A549 (cell line): Measurements from ENCODE around the gene XPO1. TPM values are rescaled to one million over a fixed set of nuclear protein-coding genes. Genes with fewer than 3 reads are reported as not detected.

Source experiments
- ATAC-seq, 2 experiments: fragments of 200-7000 bp in 1 of 2; fragments of >200 bp in 1 of 2; cut with Nextera tagmentation in 1 of 2; cut with Tn5 transposase in 1 of 2; 3 replicates each; pipeline versions ENCODE4 v1.8.0 to v1.9.1; 2018 to 2020; ENCODE audit warnings: mild to moderate bottlenecking in 1 of 2, moderate library complexity in 1 of 2
- CTCF ChIA-PET: fragments of 300-600 bp; sonication (Branson Sonifier 250); formaldehyde crosslinking; extraction: SDS; loops from one replicate; lab custom pipeline; 2021; ENCODE audit warnings: antibody characterized with exemption, inconsistent platforms; lab: Yijun Ruan, JAX
- POLR2A ChIA-PET: fragments of 350-600 bp; formaldehyde crosslinking; extraction: SDS; loops from one replicate; lab custom pipeline; 2021; ENCODE audit warnings: antibody characterized with exemption, inconsistent platforms; lab: Yijun Ruan, JAX
- DNase-seq, 2 experiments: peaks; one replicate each; pipeline versions ENCODE4 v3.0.0 to v3.0.0-alpha.2; 2011 to 2016; ENCODE audit warnings: low read depth in 1 of 2, low spot score in 1 of 2
- FAIRE-seq: peaks from 2 replicates; lab custom pipeline; 2011; peaks lifted over from hg19 to GRCh38; lab: Jason Lieb, UNC
- H3K27ac ChIP-seq, 2 experiments: fragments of >200 bp; sonication (Bioruptor Twin); formaldehyde crosslinking; 3 replicates each; pipeline ENCODE4 v1.5.1; 2016 to 2017
- H3K4me1 ChIP-seq: fragments of >200 bp; sonication (Bioruptor Twin); formaldehyde crosslinking; 3 replicates; pipeline ENCODE4 v1.6.1; 2016
- H3K4me2 ChIP-seq: fragments of >200 bp; sonication (Bioruptor Twin); formaldehyde crosslinking; 3 replicates; pipeline ENCODE4 v1.6.1; 2016
- H3K4me3 ChIP-seq: fragments of >200 bp; sonication (Bioruptor Twin); formaldehyde crosslinking; 3 replicates; pipeline ENCODE4 v1.5.1; 2016
- H3K9me3 ChIP-seq: fragments of >200 bp; sonication (Bioruptor Twin); formaldehyde crosslinking; 3 replicates; pipeline ENCODE4 v1.6.1; 2016
- CEBPB ChIP-seq, 2 experiments: fragments of >200 bp in 1 of 2; sonication (Bioruptor Twin) in 1 of 2; formaldehyde crosslinking in 1 of 2; IDR thresholded peaks; 2 replicates each; pipeline ENCODE4 v1.6.1; 2012 to 2016
- CHD2 ChIP-seq: fragments of 150-350 bp; IDR thresholded peaks from 2 replicates; pipeline ENCODE4 v1.6.1; 2014; ENCODE audit warnings: low read length; ENCODE audit not compliant: partially characterized antibody
- CHD4 ChIP-seq: fragments of 200-600 bp; sonication (generic); IDR thresholded peaks from 2 replicates; pipeline ENCODE4 v1.6.1; 2016; ENCODE audit warnings: antibody characterized with exemption, mild to moderate bottlenecking, borderline replicate concordance
- EHMT2 ChIP-seq: fragments of 200-600 bp; sonication (generic); IDR thresholded peaks from 2 replicates; pipeline ENCODE4 v1.6.1; 2016; ENCODE audit warnings: antibody characterized with exemption, low read depth, mild to moderate bottlenecking, moderate library complexity
- ESRRA ChIP-seq: fragments of 150-350 bp; IDR thresholded peaks from 2 replicates; pipeline ENCODE4 v1.6.1; 2014; ENCODE audit warnings: mild to moderate bottlenecking, low read length, borderline replicate concordance
- FOSB ChIP-seq: fragments of 250-450 bp; sonication (Bioruptor Pico); IDR thresholded peaks from 2 replicates; pipeline ENCODE4 v1.5.0; 2020; ENCODE audit warnings: mild to moderate bottlenecking, moderate library complexity
- FOXS1 ChIP-seq: fragments of 250-450 bp; sonication (Bioruptor Pico); IDR thresholded peaks from 2 replicates; pipeline ENCODE4 v1.5.0; 2020; ENCODE audit warnings: mild to moderate bottlenecking, moderate library complexity
- GATA3 ChIP-seq: IDR thresholded peaks from 2 replicates; pipeline ENCODE4 v1.6.1; 2012; ENCODE audit warnings: borderline replicate concordance
- HOXA7 ChIP-seq: fragments of 250-450 bp; sonication (Bioruptor Pico); IDR thresholded peaks from 2 replicates; pipeline ENCODE4 v1.5.0; 2020; ENCODE audit warnings: mild to moderate bottlenecking, moderate library complexity
- HOXB5 ChIP-seq: fragments of 250-450 bp; sonication (Bioruptor Pico); IDR thresholded peaks from 2 replicates; pipeline ENCODE4 v1.5.0; 2020; ENCODE audit warnings: mild to moderate bottlenecking, moderate library complexity
- JUN ChIP-seq, 2 experiments: fragments of >200 bp; sonication (Bioruptor Twin); formaldehyde crosslinking; IDR thresholded peaks; 2 replicates in 1 of 2; 3 replicates in 1 of 2; pipeline ENCODE4 v1.6.1; 2016 to 2017
- JUNB ChIP-seq: fragments of >200 bp; sonication (Bioruptor Twin); formaldehyde crosslinking; IDR thresholded peaks from 2 replicates; pipeline ENCODE4 v1.6.1; 2016
- KDM5A ChIP-seq: fragments of 200-600 bp; sonication (generic); IDR thresholded peaks from 2 replicates; pipeline ENCODE4 v1.6.1; 2016; ENCODE audit warnings: antibody characterized with exemption, mild to moderate bottlenecking
- MAFK ChIP-seq: fragments of 450-650 bp; IDR thresholded peaks from 2 replicates; pipeline ENCODE4 v1.6.1; 2014; ENCODE audit not compliant: partially characterized antibody
- POLR2A ChIP-seq: IDR thresholded peaks from 2 replicates; pipeline ENCODE4 v1.6.1; 2012; ENCODE audit warnings: mild to moderate bottlenecking, low read length
- RCOR1 ChIP-seq: fragments of 150-350 bp; IDR thresholded peaks from 2 replicates; pipeline ENCODE4 v1.6.1; 2014; ENCODE audit warnings: antibody characterized with exemption, low read length, low read depth
- RFX5 ChIP-seq: fragments of 450-650 bp; IDR thresholded peaks from 2 replicates; pipeline ENCODE4 v1.7.1; 2014; ENCODE audit warnings: antibody characterized with exemption, mild to moderate bottlenecking, moderate library complexity
- RNF2 ChIP-seq: fragments of 200-600 bp; sonication (generic); IDR thresholded peaks from 2 replicates; pipeline ENCODE4 v1.6.1; 2016; ENCODE audit warnings: low read depth, mild to moderate bottlenecking, antibody characterized with exemption, moderate library complexity, borderline replicate concordance
- SREBF2 ChIP-seq: fragments of 450-650 bp; IDR thresholded peaks from 2 replicates; pipeline ENCODE4 v1.6.1; 2014; ENCODE audit warnings: mild to moderate bottlenecking, moderate library complexity
- TFCP2L1 ChIP-seq: fragments of 250-450 bp; sonication (Bioruptor Pico); IDR thresholded peaks from 2 replicates; pipeline ENCODE4 v1.5.0; 2021; ENCODE audit warnings: mild to moderate bottlenecking
- TP53 ChIP-seq: fragments of 250-450 bp; sonication (Bioruptor Pico); IDR thresholded peaks from 2 replicates; pipeline ENCODE4 v1.5.0; 2021; ENCODE audit warnings: mild to moderate bottlenecking, moderate library complexity
- ZC3H11A ChIP-seq: fragments of 450-650 bp; IDR thresholded peaks from 2 replicates; pipeline ENCODE4 v1.6.1; 2014; ENCODE audit warnings: antibody characterized with exemption, mild to moderate bottlenecking
- ZFP36 ChIP-seq: fragments of 450-650 bp; IDR thresholded peaks from 2 replicates; pipeline ENCODE4 v1.6.1; 2014; ENCODE audit warnings: borderline replicate concordance; ENCODE audit not compliant: partially characterized antibody
- ZNF302 ChIP-seq: fragments of 250-450 bp; sonication (Bioruptor Pico); IDR thresholded peaks from 2 replicates; pipeline ENCODE4 v1.9.0; 2021; ENCODE audit warnings: inconsistent platforms, mild to moderate bottlenecking, moderate library complexity
- WGBS: methylation state at CpG from one replicate; pipeline ENCODE4 v1.1.6; 2017; ENCODE audit errors: missing lambda C conversion rate; 5-methylcytosine and 5-hydroxymethylcytosine counted together
- polyA plus RNA-seq, 4 experiments: library from polyadenylated mRNA; depleted of rRNA in 3 of 4; stranded (reverse); fragments of >200 nt; fragmentation: RNase III in 1 of 4; extraction: RNeasy Plus Mini Kit Qiagen cat#74134 plus additional on column Dnase treatment in 1 of 4; gene quantifications; 2 replicates in 3 of 4; 3 replicates in 1 of 4; pipeline ENCODE4 v1.2.3, GENCODE V29; 2011 to 2017
- TF ChIP-seq, protein P1 (sequence below): IDR thresholded peaks from 2 replicates; pipeline ENCODE4 v1.6.1; 2012
- TF ChIP-seq, protein P2 (sequence below): fragments of 150-350 bp; IDR thresholded peaks from 2 replicates; pipeline ENCODE4 v1.6.1; 2014; ENCODE audit warnings: low read depth, mild to moderate bottlenecking, low read length

XPO1 gene
- polyA plus RNA-seq, 2 of the 4 experiments (the other 2 are of a cell fraction) = 152 to 216 TPM

DNA sequence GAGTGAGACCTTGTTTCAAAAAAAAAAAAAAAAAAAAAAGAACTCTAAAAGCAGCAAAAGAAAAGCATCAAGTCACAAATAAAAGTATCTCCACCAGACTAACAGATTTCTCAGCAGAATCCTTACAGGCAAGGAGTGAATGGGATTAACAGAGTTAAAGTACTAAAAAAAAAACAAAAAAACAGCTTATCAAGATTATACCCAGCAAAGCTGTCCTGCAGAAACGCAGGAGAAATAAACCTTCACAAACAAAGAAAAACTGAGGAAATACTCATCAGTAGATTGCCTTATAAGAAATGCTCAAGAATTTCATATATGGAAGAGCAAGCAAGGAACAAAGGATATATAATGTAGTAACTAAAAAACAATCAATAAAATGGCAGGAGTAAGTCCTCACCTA lies 102.9 kb downstream of the XPO1 start:
- ChIA-PET CTCF (interaction anchor here (1.2 to 2.7 kb wide), 2 partner anchors 9 to 20 kb away, joined by 3 to 14 read pairs; no protein-coding TSS in a partner anchor), POLR2A (no interaction called here)
- FAIRE-seq = no peak
- no peak for DNase-seq
- no peak overlapping the region for H3K4me2 ChIP-seq
- no peak for ATAC-seq
- WGBS = 97% methylated on average over 1 of the region's 1 CpG
- H3K27ac ChIP-seq = no peak overlapping the region
- no peak overlapping the region for H3K4me3 ChIP-seq
- TF ChIP-seq ESRRA = no peak
- TF ChIP-seq MAFK = no peak
- no peak for TF ChIP-seq KDM5A
- TF ChIP-seq TP53 (CRISPR knock-in tag) = no peak
- no peak for TF ChIP-seq ZFP36
- TF ChIP-seq EHMT2 = no peak
- no peak for TF ChIP-seq ZNF302 (CRISPR knock-in tag)
- TF ChIP-seq CEBPB (IDR thresholded peaks at IDR 0.05) = no peak
- no peak for TF ChIP-seq JUNB
- no peak for TF ChIP-seq HOXA7 (CRISPR knock-in tag)
- TF ChIP-seq FOSB (CRISPR knock-in tag) = no peak
- TF ChIP-seq JUN (IDR thresholded peaks at IDR 0.05) = no peak
- TF ChIP-seq TFCP2L1 = no peak
- no peak for TF ChIP-seq FOXS1 (CRISPR knock-in tag)
- TF ChIP-seq SREBF2 = no peak
- H3K9me3 ChIP-seq = no peaks in the 10 kb centered on the region
- peaks cover 50% of the 10 kb centered on the region for H3K4me1 ChIP-seq

DNA sequence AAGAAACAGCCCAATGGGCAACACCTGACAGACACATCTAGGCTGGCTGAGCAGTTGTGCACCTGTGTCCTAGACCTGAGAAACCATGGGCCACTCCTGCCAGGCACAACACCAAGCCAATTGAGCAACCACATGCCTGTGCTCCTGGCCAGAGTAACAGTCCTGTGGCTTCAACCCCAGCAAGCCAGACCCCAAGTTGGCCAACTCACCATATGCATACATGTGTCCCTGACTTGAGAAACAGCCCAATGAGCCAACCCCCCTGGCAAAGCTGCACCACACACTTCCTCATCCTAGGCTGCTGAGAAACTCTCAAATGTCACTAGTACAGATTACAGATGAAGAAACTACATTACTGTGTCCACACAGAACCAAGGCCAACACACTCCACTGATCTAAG lies 103.8 kb downstream of the XPO1 start:
- H3K9me3 ChIP-seq = no peaks in the 10 kb centered on the region
- H3K4me1 ChIP-seq = peaks cover 45% of the 10 kb centered on the region
- no peak for DNase-seq
- no peak overlapping the region for H3K27ac ChIP-seq
- ChIA-PET CTCF (interaction anchor here (0.5 kb wide), 1 partner anchor 17 kb away, joined by 4 read pairs; no protein-coding TSS in a partner anchor), POLR2A (no interaction called here)
- ATAC-seq = 0 out of 6 replicates have a peak, but pooled peaks of 1 of the 2 experiments have one; percentile 21
- TF ChIP-seq RNF2 = no peak
- no peak for TF ChIP-seq POLR2A
- no peak for TF ChIP-seq FOXS1 (CRISPR knock-in tag)
- TF ChIP-seq TFCP2L1 = no peak
- TF ChIP-seq JUNB = no peak
- TF ChIP-seq JUN (IDR thresholded peaks at IDR 0.05) = no peak
- H3K4me2 ChIP-seq = no peak overlapping the region
- no peak for FAIRE-seq
- H3K4me3 ChIP-seq = no peak overlapping the region

DNA sequence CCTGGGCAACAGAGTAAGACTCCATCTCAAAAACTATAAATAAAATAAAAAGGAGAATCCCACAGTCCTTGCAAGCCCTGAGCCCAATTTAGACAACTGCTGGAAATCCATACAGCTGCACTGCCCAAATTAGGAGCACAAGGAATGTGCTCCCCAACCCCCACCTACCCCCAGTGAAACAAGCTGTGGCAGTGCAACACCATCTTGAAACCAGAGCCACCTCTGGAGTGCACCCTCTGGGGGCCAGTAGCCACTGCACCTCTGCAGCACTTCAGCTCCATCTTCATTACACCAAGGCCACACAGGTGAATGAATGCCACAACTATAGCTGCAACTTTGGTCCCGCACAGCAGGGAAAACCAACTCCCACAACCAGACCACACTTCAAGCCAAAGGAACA lies 104.5 kb downstream of the XPO1 start:
- ATAC-seq = peak; percentile 13 to 32; a peak in 2 of 6 replicates
- POLR2A ChIA-PET = no interaction called here
- Histone ChIP-seq H3K4me1 (peaks cover 38% of the 10 kb centered on the region), H3K4me3 (no peak overlapping the region), H3K27ac (no peak overlapping the region), H3K4me2 (no peak overlapping the region), H3K9me3 (no peaks in the 10 kb centered on the region)
- TF ChIP-seq CEBPB (IDR thresholded peaks at IDR 0.05) (no peak), RFX5 (no peak), GATA3 (no peak), RCOR1 (no peak), CHD2 (no peak), HOXB5 (CRISPR knock-in tag) (no peak), CHD4 (no peak), ZC3H11A (no peak), POLR2A (no peak)
- TF ChIP-seq, protein P1, sequence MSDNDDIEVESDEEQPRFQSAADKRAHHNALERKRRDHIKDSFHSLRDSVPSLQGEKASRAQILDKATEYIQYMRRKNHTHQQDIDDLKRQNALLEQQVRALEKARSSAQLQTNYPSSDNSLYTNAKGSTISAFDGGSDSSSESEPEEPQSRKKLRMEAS = no peak
- TF ChIP-seq, protein P2, sequence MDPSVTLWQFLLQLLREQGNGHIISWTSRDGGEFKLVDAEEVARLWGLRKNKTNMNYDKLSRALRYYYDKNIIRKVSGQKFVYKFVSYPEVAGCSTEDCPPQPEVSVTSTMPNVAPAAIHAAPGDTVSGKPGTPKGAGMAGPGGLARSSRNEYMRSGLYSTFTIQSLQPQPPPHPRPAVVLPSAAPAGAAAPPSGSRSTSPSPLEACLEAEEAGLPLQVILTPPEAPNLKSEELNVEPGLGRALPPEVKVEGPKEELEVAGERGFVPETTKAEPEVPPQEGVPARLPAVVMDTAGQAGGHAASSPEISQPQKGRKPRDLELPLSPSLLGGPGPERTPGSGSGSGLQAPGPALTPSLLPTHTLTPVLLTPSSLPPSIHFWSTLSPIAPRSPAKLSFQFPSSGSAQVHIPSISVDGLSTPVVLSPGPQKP = no peak
- DNase-seq = no peak
- FAIRE-seq = no peak
- CTCF ChIA-PET = no interaction called here
- 100% methylated on average over 1 of the region's 1 CpG for WGBS
